Caki2 (cell line): ENCODE results near the gene MITF. TPM values are rescaled to one million over a fixed set of nuclear protein-coding genes. Genes with fewer than 3 reads are reported as not detected.

Source experiments
- DNase-seq: peaks from one replicate; pipeline ENCODE4 v3.0.0-alpha.2; 2015; ENCODE audit warnings: low read depth
- in situ Hi-C: cut with HindIII; loops from 2 replicates; pipeline ENCODE4 v1.10.0; 2016; ENCODE audit warnings: low sequenced_read_pairs, low pct_unique_long_range_greater_than_20kb, mixed read lengths
- total RNA-seq: library from RNA; depleted of rRNA; stranded (reverse); fragments of >200 nt; shearing (Covaris generic); gene quantifications from 2 replicates; pipeline ENCODE4 v1.2.3, GENCODE V29; 2014; ENCODE audit warnings: low replicate concordance

The MITF gene
- total RNA-seq, 1 experiment from 2014 or later, result 32.1 TPM

DNA sequence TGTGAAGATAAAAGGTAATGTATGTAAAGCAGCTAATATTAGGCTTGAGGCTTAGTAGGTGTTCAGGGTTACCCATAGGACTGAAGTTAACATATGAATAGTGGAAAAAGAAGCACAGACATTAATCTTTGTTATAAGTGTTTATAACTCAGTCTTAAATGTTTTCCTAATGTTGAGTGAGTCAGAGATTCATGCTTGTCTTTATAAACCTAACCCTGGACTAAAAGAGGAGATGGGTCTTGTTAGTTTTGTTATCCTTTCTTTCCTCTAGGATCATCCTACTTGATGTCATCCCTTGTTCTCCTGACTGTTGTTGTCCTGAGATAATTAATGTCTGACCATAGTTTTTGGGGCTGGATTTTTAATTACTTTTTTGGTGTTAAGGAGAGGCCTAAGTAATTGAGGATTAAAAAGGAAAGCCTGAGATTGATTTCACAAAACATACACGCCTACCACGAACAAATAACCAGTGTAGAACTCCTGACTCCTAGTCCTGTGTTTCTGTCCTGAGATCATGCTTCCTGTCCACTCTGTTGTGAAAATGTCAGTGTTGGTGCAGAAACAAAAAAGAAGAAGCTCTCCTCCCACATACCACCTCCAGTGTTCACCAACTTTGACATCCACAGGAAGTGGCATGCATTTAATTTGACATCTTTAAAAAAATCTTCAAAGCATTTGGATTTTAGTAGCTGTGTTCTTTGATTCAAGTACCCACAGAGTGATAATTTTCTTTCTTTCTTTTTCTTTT lies 8.4 kb downstream of the MITF start:
- no peak for DNase-seq
- in situ Hi-C loops, result no loop called here

DNA sequence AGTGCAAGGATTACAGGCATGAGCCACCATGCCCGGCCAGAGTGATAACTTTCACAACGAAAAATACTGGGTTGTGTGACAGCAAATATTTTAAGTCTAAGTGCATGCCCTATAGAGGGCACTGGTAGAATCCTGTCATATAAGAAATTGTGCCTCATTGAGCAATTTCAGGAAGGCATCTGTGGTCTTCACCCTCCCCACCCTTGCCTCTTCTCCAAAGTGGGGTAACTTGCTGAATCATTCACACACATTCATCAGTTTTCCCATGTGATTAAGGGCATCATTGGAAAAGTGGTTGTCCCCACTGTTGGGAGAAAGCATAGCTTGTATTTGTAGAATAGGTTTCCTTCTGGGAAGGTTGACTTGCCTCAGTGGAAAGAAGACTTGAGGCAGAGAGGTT lies 9.2 kb downstream of the MITF start:
- in situ Hi-C loops, result no loop called here
- no peak for DNase-seq

DNA sequence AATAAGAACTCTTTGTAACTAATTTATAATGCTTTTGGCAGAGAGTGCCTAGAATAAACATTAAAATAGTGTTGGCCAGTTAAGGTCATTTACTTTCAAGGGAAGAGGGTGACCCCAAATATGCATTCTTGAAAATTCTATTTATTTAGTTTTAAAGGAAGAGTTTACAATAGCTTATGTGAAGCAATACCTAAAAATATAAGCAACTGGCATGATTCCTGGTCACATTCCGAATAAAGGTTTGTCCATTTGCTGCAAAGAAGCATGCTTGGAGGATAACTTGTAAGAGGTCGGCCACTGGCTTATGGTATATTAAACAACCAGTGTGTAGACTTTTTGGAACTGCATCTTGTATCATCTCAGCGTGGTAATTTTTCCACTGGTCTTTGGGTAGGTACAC lies 10.2 kb downstream of the MITF start:
- in situ Hi-C loops, result no loop called here
- DNase-seq, result no peak

DNA sequence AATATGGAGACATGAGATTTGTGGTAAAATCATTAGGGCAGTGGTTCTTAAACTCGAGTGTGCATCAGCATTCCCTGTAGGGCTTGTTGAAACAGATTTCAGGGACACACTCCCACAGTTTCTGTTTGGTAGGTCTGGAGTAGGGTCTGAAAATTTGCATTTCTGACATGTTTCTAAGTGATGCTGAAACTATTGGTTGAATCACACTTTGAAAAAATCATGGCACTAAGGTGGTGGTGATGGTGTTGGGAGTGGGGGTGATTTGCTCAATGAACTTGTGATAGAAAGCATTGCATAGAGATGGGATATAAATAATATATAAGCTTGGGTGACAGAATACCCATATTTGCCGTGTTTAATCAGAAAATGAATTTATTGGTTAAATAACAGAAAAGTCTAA lies 11.3 kb downstream of the MITF start:
- DNase-seq, result no peak
- in situ Hi-C loops, result no loop called here

- in situ Hi-C loops, result no loop called here
- DNase-seq, result no peak
Observed at GRCh38 chr3:69751074-69751476, 11.8 kb downstream of the MITF start.

DNA sequence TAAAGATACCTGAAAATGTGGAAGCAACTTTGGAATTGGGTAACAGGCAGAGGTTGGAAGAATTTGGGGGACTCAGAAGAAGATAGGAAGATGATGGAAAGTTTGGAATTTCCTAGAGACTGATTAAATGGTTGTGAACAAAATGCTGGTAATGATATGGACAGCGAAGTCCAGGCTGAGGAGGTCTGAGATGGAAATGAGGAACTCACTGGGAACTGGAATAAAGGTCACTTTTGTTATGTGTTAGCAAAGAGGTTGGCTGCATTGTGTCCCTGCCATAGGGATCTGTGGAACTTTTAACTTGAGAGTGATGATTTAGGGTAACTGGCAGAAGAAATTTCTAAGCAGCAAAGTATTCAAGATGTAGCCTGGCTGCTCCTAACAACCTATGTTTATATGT lies 13.0 kb downstream of the MITF start:
- in situ Hi-C loops, result no loop called here
- DNase-seq, result no peak

DNA sequence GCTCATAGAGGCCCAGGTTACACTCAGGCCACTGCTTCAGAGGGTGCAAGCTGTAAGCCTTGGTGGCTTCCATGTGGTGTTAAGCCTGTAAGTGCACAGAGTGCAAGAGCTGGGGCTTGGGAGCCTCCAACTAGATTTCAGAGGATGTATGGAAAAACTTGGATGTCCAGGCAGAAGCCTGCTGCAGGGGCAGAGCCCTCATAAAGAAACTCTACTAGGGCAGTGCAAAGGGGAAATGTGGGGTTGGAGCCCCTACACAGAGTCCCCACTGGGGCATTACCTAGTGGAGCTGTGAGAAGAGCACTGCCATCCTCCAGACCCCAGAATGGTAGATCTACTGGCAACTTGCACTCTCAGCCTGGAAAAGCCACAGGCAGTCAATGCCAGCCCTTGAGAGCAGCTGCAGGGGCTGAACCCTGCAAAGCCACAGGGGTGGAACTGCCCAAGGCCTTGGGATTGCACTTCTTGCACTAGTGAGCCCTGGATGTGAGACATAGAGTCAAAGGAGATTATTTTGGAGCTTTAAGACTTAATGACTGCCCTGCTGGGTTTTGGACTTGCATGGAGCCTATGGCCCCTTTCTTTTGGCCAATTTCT lies 14.0 kb downstream of the MITF start:
- no peak for DNase-seq
- in situ Hi-C loops, result no loop called here

DNA sequence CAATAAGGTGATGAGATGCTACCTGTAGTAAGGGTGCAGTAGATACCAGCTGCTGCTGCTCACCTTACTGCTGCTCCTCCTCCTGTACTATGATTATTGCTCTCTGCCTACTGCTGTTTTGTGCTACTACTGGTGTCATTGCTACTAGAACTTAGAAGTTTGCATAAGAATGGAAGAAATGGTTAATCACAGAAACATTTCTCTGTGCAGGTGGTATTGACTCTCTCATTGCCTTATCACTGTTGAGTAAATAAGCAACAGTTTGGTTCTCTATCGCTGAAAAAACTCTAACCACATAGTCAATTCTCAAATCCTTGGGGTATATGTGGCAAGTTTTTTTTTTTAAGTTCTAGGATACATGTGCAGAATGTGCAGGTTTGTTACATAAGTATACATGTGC lies 16.5 kb downstream of the MITF start:
- DNase-seq, result no peak
- in situ Hi-C loops, result no loop called here

GRCh38 chr3:69761896-69762767 lies 22.9 kb downstream of the MITF start:
- peak; percentile 69 for DNase-seq

DNA sequence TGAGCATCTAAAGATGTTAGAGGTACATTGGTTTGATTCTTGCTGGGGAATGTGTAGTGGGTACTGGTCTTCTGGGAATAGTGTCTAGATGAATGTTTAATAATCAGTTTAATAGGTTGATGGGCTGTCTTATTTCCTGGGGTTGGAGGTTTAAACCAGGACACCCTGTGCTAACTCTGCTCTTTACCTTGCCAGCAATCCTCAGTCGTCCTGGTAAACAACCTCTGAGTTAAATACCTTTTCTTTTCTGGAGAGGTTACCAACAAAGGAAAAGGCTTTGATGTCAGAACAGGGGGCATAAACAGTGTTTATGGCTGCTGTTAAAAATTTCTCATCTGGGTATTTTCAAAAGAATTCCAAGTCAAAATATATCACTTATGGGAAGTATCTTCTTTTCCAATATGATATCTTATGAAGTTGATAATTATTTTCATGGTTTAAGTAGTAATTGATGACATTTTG lies 23.5 kb downstream of the MITF start:
- in situ Hi-C loops, result no loop called here
- no peak for DNase-seq

More at GRCh38 chr3:69761896-69762767, 22.9 kb downstream of the MITF start:
- in situ Hi-C loops, result no loop called here

GRCh38 chr3:69763458-69763857 lies 24.2 kb downstream of the MITF start:
- in situ Hi-C loops, result no loop called here
- peak; percentile 65 for DNase-seq

DNA sequence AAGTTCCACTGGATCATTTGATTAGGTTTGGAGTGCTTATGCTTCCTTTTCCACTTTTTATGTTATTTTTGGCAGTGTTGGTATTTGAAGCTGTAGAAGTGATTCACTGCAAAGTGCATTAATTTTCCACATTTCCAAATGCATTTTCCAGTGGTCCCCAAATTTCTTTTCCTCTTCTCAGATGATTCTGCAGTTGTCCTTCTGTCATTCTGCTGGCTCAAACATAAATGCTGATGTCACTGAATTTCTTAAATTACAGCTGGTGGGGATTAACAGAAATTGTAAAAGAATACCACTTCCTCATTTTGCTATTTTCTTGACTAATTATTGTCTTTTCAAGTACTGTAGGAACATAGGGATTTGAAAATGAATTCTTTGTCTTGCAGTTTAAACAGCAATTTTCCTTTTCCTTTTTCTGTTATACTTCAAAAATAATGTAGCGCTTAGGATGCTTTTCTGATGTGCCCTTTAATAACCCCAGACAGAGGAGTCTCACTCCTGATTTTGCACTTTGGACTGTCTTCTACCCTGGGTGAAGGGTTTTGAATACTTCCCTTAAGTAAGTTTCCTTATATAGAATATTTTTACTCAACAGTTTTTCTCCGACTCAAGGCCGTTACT lies 25.0 kb downstream of the MITF start:
- in situ Hi-C loops, result no loop called here
- DNase-seq, result no peak

DNA sequence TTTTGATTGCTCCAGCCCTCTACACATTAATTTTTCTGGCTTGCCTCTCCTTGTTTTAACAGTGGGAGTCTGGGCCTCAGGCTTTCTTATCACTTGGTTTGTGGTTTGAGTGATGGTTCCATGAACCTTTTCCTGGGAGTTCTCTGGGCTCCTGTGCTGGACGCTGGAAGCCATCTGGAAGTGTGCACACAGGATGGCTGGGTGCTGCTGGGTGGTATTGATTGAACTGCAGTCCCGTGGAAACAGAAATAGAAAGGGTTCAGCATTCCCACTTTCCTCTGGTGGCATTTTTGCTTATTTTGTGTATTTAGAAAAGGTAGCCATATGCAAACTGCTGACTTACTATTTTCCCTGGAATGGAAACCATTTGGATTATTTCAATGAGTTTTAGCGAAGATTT lies 25.6 kb downstream of the MITF start:
- peak; percentile 42 for DNase-seq
- in situ Hi-C loops, result no loop called here

DNA sequence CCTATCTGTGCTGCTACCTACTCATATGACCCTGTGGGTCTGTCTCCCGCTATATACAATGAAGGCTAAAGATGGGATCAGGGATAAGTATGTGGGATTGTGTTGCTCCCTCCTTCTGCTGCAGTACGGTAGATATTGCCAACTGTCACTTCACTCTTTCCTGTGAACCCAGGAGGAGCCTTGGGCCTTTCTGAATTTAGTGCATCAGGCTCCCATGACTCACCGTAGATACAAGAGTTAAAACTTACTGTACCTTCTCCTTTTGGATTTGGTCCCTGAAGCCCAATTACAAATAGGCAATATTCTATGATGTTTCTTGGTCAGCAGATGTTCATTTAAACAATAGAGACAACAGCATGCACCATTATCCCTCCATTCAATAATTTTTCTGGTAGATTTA lies 27.4 kb downstream of the MITF start:
- in situ Hi-C loops, result no loop called here
- no peak for DNase-seq

DNA sequence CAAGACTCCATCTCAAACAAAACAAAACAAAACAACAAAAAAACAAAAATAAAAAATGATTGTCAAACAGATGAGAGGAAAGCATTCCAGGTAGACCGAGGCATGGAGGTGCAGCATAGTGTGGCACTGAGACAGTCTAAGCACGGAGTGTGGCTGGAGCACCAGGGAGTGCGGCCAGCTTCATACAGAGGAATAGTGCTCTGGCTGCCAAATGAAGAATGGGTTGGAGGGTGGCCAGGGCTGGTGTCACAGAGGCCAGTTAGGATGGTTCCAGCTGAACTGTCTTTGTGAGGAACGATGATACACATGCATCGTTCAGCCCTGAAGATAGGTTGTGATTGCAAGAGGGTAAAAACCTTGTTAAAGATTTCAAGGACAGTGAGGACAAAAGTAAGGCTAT lies 28.3 kb downstream of the MITF start:
- DNase-seq, result peak; percentile 21
- in situ Hi-C loops, result no loop called here

GRCh38 chr3:69768438-69768837 lies 29.2 kb downstream of the MITF start:
- in situ Hi-C loops, result no loop called here
- DNase-seq, result no peak

DNA sequence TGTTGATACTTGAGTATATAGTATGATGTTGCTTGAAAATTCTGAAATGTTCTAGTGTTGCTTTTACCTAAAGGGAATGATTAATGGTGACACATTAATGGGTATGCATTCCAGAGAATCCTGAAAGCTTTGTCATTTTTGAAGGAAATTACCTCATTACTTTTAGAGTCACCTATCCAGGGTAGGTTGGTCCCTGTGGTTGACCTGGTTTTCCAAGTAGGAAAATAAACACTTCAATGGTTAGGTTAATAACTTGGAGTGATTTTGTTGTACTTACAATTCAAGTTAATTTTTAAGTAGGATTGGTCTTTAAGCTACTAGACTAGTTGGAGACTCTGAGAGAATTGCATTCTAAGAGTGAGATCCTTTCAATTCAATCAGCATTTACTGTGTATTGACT lies 31.0 kb downstream of the MITF start:
- peak; percentile 87 for DNase-seq
- in situ Hi-C loops, result no loop called here

DNA sequence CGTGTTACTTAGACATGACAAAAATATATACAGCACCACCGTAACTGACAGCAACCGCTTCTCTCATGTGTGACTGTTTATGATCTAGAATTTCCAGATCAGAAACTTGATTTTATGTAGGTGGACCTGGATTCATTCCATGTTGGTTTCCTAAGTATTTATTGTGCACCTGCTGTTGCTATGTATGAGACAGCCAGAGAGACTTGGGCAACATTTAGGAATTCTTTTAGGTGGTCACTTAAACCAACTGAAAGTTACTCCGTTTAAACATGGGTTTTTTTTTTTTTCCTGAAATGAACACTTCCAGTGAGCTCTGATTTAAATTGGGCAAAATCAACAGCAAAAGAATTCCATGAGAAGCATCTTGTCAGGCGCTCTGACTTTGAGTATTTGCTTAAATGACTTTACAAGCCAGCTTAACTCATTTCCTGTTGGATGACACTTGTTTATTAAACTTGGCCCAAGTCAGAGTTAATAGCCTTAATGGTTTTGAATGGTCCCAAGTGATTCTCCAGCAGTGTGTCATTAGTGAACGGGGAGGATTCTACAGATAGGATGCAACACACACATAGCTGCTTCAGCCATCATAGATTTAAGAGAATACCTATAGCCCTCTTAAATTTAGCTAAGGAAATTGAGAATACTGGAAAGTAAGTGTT lies 31.8 kb downstream of the MITF start:
- DNase-seq, result peak; percentile 76
- in situ Hi-C loops, result no loop called here
